Measurements from ENCODE around the gene TCEAL4.
A peak's percentile ranks its signal among the peaks of the same experiment; 100 is the strongest.

TCEAL4 gene

DNA sequence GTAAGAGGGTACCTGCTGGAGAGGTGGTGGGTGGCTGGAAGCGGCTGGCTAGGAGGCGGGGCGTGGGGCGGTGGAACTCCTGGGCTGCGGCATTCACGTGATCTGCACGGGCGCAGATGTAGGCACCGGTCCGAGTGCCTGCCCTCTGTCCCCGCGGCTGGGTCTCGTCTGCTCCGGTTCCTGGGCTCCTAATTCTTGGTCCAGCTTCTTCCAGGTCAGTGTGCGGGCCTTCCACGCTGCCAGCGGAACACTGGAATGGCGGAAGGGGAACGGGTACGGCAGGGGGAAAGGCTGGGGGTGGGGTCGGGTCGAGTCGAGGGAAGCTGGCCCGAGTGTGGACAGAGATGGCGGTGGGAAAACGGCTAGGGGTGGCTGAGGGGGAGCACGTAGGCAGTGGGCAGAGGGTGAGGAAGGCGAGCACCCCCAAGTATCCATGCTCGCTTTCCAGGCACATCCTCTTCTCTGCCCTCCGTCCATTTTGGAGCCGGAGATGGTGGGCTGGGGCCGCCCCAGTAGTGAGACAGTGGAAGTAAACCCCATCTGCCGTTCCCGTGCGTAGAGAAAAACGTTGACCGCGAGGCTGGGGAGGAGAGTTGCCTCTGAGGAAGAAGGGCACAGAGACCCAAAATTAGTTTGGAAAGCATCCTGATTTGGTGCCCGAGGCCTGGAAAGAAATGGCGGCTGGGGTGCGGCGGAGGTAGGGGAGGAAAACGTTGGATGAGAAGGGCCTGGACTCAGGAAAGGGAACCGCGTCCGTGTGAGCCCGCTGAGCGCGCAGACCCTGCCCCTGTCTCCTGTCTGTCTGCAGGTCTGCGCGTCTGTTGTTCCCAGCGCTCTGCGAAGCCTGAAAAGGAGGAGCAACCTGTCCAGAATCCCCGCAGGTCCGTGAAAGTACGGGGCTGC lies at the start of gene TCEAL4:
TSS of gene TCEAL4 (plus strand) at position 105 of the 903 bp plus-strand sequence. CDS start 1,161 bp downstream, outside the sequence.
- DNase-seq (ENCODE audit: low read depth in 2 of 2) = no peak

DNA sequence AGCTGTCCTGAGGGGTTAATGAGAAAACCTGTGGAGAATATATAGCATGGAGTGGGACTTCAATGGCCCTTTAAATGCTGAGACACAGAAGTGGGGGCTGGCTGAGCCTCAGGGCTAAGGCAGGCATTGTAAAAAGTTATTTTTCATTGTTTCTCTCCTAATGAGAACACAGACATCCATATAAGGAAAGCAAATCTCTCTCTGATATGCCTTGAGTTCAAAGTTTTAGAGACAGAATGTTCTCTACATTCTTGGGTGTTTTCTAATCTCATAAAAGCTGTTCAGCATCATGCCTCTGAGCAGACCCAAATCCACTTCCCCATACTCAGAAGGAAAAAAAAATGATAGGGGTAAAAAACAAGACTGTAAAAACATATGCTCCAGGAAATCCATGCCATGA lies 49.2 kb upstream of the TCEAL4 start:
- no peak for DNase-seq (ENCODE audit: low read depth in 2 of 2)

DNA sequence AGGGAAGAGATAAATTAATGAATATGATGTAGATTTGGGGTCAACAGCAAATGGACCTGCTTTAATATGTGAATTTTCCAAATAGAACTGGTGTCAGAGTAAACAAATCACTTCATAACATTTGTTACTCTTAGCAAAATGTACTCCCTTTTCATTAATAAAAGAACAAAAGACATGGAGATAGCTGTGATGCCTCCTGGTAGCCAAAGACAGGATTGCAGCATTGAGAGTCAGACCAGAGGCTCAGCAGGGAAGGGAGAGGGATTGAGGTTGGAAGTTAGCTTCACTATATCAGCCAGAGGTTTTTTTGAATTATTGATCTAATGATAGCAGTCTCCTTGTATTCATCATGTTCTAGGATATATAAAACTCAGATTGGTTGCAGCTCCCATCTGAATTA lies 48.6 kb upstream of the TCEAL4 start:
- no peak for DNase-seq (ENCODE audit: low read depth in 2 of 2)

DNA sequence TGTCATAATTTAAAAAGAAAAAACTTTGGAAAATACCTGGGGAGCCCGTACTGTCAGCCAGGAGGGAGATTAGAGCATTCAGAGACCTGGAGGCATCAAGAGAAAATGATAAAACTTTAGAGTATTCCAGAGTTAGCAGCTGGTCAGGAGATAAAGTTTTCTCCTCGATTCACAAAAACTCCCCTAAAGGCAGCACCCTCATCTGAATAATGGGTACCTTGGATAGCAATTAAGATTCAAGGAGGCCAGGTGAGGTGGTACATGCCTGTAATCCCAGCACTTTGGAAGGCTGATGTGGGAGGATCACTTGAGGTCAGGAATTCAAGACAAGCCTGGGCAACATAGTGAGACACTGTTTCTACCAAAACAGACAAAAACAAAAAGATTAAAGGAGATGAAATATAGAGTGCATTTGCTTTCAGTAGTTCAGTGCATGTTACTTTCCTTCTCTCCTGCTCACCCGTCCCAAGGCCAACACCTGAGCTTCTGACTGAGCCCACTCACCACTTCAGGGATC lies 47.4 kb upstream of the TCEAL4 start:
- DNase-seq (ENCODE audit: low read depth in 2 of 2) = no peak

DNA sequence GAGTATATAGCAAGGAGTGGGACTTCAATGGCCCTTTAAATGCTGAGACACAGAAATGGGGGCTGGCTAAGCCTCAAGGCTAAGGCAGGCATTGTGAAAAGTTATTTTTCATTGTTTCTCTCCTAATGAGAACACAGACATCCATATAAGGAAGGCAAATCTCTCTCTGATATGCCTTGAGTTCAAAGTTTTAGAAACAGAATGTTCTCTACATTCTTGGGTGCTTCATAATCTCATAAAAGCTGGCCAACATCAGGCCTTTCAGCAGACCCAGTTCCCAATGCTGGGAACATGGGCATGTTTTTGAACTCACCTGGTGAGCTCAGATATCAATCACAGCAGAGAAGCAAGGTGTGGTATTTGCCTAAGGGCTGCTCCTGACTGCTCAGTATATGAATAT lies 46.6 kb upstream of the TCEAL4 start:
- no peak for DNase-seq (ENCODE audit: low read depth in 2 of 2)

DNA sequence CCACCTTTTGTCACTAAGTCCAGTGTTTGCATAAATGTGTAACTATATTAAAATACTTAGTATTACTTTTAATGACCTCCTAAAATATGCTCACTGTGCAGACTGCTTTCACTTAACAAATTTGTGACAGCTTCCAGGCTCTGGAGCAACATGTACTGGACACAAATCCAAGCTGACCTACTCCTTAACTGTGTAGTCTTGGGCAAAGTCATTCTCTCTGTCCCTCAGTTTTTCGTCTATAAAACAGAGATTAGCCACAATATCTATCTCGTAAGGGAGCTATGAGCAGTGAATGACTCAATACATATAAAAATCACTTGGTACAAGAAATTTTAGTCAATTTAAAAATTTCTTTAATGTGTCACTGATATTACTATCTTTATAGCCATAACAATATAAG lies 45.6 kb upstream of the TCEAL4 start:
- no peak for DNase-seq (ENCODE audit: low read depth in 2 of 2)

DNA sequence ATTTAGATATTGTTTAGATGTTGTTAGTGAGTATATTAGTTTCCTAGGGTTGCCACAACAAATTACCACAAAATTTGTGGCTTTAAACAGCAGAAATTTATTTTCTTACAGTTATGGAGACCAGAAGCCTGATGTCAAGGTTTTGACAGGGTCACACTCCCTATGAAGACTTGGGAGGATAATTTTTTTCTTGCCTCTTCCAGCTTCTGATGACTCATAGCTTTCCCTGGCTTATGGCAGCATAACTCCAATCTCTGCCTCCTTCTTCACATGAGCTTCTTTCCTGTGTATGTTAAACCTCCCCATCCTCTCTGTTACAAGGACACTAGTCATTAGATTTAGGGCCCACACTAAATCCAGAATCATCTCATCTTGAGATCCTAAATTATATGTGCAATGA lies 45.2 kb upstream of the TCEAL4 start:
- DNase-seq (ENCODE audit: low read depth in 2 of 2) = no peak

DNA sequence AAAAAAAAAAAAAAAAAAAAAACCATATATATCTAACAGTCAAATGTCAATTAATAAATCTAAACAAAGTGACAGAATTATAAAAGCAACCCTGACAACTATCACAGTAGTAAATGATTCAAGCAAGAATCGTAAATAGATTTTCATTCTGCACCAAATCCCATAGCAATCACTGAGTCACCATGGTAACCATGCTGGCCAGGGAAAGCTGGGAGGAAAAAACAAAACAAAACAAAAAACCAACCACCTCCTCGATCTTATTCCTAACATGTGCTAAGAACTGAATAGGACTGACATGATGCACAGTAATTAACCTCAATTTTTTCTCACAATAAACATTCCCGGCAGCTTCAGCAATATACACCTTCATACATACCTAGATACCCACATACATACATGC lies 35.4 kb upstream of the TCEAL4 start:
- no peak for DNase-seq (ENCODE audit: low read depth in 2 of 2)

DNA sequence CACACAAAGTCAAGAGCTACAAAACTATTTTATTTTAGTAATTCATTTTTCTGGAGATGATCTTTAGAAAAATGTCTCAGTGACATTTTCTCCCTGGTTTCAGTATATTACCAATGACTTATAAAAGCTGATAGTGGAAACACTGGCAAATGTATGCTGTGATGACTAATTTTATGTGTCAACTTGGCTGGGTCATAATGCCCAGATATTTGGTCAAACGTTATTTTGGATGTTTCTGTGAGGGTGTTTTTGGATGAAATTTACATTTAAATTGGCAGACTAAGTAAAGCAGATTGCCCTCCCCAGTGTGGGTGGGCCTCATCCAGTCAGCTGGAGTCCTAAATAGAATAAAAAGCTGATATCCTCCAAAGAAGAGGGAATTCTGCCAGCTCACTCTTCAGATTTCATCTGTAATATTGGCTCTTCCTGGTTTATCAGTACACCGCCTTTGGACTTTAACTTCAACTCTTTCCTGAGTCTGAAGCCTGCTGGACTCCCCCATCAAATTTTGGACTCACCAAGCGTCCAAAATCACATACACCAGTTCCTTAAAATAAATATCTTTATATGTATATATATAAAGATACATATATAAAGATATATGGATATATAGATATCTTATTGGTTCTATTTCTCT lies 34.8 kb upstream of the TCEAL4 start:
- no peak for DNase-seq (ENCODE audit: low read depth in 2 of 2)

DNA sequence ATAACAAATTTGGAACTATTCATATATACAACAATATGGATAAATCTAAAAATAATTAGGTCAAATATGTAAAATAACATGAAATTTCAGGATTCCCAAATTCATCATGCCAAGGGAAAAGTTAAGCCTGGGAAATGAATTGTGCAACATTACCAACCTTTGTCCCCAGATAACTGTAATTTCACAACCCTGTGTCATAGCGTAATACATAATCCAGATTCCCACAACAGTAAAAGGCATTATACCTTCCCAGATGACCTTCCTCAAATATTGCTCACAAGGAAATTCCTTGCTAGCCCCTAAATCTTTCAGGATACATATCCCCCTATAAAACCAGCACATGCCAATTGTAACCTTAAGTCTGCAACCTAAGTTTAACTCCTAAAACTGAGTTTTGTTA lies 33.1 kb upstream of the TCEAL4 start:
- no peak for DNase-seq (ENCODE audit: low read depth in 2 of 2)

DNA sequence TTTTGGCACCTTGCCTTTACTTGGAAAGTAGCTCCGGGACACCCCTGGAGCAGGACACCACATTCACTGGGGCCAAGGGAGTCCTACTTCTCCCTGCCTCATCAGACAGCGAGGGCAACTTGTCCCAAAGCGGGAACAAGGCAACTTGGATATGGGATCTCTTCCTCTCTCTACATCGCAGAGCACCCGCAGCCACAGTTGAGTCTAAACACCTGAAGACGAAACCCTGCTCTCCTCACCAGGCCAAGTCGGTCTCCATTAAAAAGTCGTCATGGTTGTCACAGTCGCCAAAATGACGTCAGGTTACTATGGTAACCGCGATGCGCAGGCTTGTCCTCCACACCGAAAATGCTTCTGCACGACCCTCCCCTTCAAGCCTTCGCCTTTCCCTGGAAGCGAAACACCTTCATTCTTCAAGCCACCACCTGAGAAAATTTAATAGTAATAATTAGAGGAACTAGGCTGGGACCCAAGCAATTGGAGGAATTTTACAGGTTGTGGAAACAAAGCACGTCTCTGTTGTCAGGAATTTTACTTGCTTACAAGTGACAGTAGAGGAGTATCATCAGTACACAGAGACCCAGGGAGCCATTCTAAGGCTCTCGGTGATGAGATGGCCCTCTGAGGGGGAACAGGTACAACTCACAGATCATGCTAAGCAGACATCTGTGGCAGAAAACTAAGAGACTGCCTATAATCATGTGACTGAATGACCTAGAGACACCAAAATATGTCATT lies 30.5 kb upstream of the TCEAL4 start:
- DNase-seq (ENCODE audit: low read depth in 2 of 2) = peak; percentile 38 to 39

DNA sequence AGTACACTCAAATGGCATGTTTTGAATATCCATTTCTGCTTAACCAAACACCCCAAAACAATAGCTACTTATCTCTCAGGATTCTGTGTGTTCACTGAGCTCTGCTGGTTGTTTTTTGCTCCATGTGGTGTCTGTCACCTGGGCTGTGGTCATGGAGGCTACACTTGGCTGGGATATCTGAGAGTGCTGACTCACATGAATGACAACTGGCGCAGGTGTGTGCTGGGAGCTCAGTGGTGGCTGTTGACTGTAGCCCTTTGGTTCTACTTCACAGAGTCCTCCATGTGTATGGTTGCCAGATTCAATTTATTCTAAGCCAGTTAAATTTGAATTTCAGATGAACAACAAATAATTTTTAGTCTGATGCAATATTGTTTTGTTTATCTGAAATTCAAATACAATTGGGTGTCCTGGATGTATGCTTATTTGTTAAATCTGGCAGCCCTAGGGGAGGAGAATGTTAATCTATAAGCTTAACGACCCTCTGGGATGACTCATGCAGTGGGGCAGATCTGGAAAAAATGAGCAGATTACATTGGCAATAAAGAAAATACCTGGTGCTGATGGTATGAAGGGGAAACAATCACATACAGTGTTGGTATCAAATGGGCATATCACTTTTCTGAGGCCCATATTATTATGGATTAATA lies 28.2 kb upstream of the TCEAL4 start:
- DNase-seq (ENCODE audit: low read depth in 2 of 2) = no peak

DNA sequence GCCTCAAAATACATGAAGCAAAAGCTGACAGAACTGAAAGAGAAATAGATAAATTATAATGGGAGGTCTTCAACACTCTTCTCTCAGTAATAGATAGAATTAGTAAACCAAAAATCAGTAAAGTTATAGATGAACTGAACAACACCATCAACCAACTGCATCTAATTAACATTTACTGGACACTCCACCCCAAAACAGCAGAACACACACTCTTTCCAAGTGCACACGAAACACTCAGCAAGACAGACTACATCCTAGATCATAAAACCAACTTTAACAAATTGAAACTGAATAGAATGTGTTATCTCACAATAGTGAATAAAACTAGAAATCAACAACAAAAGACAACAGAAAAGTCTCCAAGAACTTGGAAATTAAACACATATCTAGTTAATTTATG lies 25.1 kb upstream of the TCEAL4 start:
- DNase-seq (ENCODE audit: low read depth in 2 of 2) = no peak

DNA sequence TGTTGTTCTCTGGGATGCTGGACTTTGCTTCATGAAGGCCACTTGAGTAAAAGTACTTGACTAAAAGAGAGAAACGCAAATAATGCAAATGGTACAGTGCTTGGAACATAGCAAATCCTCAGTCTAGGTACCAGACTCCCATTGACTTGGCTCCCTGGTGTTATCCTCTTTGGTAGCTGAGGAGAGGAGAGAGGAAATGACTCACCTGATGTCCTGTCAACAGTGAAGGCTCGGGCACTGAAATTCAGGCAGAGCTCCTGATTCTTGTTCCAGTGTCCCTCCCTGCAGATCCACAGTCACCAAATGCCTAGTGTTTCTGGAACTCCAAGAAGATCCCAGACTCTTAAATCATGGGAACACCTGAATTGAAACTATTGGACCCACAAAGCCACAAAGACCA lies 22.5 kb upstream of the TCEAL4 start:
- DNase-seq (ENCODE audit: low read depth in 2 of 2) = no peak

DNA sequence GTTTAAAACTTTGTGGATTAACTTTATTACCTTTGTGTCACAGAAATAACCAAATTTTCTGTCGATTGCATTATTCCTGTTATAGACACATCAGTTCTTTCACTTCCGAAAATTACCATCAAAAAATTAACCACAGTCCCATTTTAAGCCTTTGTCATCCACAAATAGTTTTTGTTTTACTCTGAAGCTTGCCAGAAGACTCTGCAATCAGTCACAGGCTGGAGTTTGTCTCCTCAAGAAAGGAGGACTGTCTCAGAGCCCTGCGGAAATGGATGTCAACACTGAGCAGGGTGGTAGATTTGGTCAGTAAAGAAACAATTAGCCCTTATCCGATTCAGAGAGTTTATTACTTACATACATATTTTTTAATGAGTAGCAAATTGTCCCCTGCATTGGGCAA lies 20.1 kb upstream of the TCEAL4 start:
- DNase-seq (ENCODE audit: low read depth in 2 of 2) = no peak

DNA sequence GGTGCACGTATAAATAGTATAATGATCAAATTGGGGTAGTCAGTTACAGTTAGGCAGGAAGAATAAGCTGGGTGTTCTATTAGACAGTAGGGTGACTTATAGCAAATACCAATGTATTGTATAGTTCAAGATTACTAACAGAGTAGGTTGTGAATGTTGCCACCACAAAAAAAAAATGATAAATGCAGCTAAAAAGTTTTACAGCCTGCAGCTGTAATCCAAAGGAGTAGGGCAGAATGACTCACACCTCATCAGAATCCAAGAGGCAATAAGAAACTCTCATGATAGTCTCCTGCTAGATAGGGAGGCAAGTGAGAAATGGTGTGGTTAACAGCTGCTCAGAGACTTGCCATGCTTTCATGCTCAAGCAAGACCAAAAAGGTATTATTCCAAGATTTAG lies 19.6 kb upstream of the TCEAL4 start:
- DNase-seq (ENCODE audit: low read depth in 2 of 2) = no peak

DNA sequence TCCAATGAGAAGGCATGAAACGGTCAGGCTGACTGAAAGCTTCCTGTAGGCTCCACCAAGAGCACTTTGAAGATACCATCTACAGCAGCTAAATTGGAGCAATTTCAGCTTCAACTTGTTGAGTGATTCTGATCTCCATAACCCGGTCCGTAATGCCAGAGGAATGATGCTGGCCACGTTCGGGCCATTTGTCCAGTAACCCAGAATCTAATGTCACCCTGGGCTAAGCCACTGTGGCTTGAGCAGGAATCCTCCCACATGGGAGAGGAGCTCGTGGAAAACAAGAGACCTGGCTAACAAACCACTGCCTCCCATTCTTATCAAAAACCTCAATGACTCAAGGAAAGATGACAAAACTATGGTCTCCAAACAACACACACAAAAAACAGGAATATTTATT lies 14.2 kb upstream of the TCEAL4 start:
- no peak for DNase-seq (ENCODE audit: low read depth in 2 of 2)

DNA sequence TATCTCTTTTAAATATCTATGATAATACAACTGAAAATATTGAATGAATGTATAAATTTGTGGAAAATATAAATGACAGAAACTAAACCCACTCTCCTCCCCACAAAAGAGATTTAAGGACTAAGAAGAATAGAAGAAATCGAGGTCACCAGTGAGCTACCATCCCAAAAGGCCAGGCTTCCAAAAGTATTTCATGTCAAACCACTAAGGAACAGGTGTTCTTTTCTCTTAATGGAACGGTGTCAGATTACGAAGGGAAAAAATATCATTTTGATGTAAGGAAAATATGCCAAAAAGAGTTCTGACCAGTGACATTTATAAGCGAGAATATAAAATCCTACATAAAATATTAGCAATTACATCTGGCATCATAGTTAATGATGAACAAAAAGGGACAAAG lies 13.6 kb upstream of the TCEAL4 start:
- DNase-seq (ENCODE audit: low read depth in 2 of 2) = no peak

DNA sequence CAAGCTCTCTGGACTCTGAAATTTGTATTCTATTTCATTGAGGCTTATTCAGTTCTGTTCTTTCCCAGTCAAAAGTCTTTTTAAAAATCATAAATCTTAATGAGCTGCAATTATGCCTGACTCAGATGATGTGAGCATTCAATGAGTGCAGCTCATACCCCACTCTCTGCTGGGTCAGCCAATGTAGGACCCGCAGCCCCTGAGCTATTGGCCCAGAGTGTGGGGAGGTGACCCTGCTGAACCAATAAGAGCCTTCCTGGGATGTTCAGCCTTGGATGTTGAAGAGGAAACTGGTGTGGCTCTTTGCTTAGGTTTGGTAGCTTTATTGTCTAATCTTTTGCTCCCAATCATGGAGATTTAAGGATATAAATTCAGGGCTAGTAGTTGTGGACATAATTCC lies 12.1 kb upstream of the TCEAL4 start:
- no peak for DNase-seq (ENCODE audit: low read depth in 2 of 2)

DNA sequence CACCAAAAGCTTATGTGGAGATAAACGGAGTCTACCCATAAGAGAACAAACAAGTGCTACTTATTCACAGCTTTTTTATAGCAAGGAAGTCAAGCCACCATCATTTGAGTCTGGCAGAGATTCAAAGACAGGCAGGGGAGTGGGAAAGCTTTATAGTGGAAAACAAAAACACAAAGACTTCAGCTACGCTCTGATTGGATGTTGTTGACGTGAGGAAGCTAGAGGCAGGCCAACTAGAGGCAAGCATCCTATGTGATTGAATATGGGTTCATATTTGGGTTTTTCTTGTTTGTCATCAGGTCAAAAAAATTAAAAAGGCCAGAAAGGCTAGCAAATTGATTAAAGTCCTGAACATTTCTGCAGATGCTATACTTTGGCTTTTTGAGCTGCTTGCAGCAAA lies 719 bp upstream of the TCEAL4 start:
- no peak for DNase-seq (ENCODE audit: low read depth in 2 of 2)

DNA sequence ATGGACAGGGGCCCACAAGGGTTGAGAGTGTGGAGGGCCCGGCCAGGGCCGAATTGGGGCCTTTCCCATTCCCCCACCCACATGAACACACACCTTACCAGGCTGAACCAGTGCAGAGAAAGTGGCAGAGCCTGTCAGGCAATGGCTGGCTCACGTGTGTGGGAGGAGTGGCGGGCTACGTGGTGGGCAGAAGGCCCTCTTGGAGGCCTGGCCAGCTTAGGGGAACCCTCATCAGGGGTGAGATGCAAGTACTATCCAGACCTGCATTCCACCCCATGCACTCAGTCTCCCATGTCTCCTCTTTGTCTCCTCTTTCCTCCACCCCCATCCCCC lies 965 bp downstream of the TCEAL4 start:
- no peak for DNase-seq (ENCODE audit: low read depth in 2 of 2)

DNA sequence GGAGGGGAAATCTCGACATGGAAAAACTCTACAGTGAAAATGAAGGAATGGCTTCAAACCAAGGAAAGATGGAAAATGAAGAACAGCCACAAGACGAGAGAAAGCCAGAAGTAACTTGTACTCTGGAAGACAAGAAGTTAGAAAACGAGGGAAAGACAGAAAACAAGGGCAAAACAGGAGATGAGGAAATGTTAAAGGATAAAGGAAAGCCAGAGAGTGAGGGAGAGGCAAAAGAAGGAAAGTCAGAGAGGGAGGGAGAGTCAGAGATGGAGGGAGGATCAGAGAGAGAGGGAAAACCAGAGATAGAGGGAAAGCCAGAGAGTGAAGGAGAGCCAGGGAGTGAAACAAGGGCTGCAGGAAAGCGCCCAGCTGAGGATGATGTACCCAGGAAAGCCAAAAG lies 1.3 kb downstream of the TCEAL4 start:
- no peak for DNase-seq (ENCODE audit: low read depth in 2 of 2)
